Measurements from ENCODE around the gene ABLIM3. TPM values are rescaled to one million over a fixed set of nuclear protein-coding genes. Genes with fewer than 3 reads are reported as not detected.

ABLIM3 gene
- total and polyA plus RNA-seq, 9 donors: 1.7 to 26.4 (median 6.2) TPM

GRCh38 chr5:149100331-149100730, 41.0 kb upstream of the ABLIM3 start:
- H3K4me3 ChIP-seq: no peak overlapping the region
- no peaks in the 10 kb centered on the region for H3K27me3 ChIP-seq
- no peak overlapping the region for H3K27ac ChIP-seq
- no peaks in the 10 kb centered on the region for H3K4me1 ChIP-seq (ENCODE audit: insufficient read depth)
- DNase-seq: no peak
- TF ChIP-seq CTCF (IDR thresholded peaks at IDR 0.05) (no peak), POLR2A (IDR thresholded peaks at IDR 0.05) (no peak), EP300 (IDR thresholded peaks at IDR 0.05) (no peak)
- H3K9me3 ChIP-seq: peaks cover 0 to 8% of the 10 kb centered on the region in 2 donors
- no peaks in the 10 kb centered on the region for H3K36me3 ChIP-seq
- intact Hi-C loops (cut with DNase I): no loop called here

DNA sequence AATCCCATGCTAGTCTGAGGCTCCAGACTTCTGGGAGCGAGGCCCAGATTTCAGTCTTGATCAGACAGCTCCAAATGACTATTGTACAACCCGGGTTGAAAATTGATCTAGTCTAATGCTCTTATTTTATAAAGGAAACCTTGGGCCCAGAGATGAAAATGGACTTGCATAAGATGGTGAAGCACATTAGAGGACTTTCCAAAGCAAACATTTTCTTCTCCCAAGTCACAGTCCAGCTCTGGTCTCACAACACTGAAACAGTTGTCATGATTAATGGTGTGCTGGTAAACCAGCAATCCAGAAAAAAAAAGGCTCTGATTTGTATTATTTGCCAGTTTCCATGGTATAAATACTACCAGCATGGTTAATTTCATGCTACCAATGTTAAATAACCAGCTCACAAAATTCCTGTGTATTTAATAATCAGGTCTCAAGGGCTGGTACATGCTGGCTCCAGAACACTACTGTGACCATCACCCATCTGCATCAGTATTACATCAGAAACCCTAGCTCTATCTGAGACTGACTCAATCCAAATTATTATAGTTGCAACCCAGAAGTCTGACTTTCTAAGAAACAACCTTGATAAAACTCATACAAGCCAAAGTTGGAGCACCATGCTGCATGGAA, 32.5 kb upstream of the ABLIM3 start:
- intact Hi-C loops (cut with DNase I): no loop called here
- no peak overlapping the region for H3K4me3 ChIP-seq
- no peaks in the 10 kb centered on the region for H3K4me1 ChIP-seq (ENCODE audit: insufficient read depth)
- 86 to 89% (median 88%) methylated on average over 2 of the region's 2 CpGs for WGBS, 3 donors
- no peaks in the 10 kb centered on the region for H3K27me3 ChIP-seq
- DNase-seq: no peak
- no peak overlapping the region for H3K27ac ChIP-seq
- no peak for TF ChIP-seq EP300 (IDR thresholded peaks at IDR 0.05)
- TF ChIP-seq POLR2A (IDR thresholded peaks at IDR 0.05): no peak
- no peak for TF ChIP-seq CTCF (IDR thresholded peaks at IDR 0.05)
- H3K9me3 ChIP-seq: no peaks in the 10 kb centered on the region
- H3K36me3 ChIP-seq: no peaks in the 10 kb centered on the region

DNA sequence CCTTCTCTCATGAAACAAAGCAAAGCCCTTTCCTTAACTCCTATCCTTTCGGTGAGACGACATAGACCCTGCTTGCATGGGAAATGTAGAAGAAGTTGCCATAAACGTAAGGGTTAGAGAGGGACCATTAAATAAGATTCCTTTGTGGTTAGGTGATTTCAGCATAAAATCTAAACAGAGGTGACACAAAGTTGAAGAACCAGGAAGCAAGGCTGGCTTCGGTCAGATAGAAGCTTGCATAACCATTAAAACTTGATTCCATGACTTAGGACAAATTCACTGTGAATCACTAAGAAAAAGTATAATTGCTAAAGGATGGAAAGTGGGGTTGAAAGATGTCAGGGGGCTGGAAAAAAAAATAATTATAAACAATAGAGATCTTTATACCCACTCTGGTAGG, 30.9 kb upstream of the ABLIM3 start:
- no peaks in the 10 kb centered on the region for H3K27me3 ChIP-seq
- intact Hi-C loops (cut with DNase I): loop anchor here in 1 of 4 donors (10.0 kb wide), 1 partner anchor 1604 kb away; no protein-coding TSS in a partner anchor
- WGBS, 3 donors: 83 to 87% (median 85%) methylated on average over 4 of the region's 4 CpGs
- H3K27ac ChIP-seq: no peak overlapping the region
- TF ChIP-seq CTCF (IDR thresholded peaks at IDR 0.05): no peak
- no peak for TF ChIP-seq EP300 (IDR thresholded peaks at IDR 0.05)
- TF ChIP-seq POLR2A (IDR thresholded peaks at IDR 0.05): no peak
- no peak for DNase-seq
- H3K4me1 ChIP-seq (ENCODE audit: insufficient read depth): no peaks in the 10 kb centered on the region
- no peaks in the 10 kb centered on the region for H3K36me3 ChIP-seq
- H3K9me3 ChIP-seq: no peaks in the 10 kb centered on the region
- no peak overlapping the region for H3K4me3 ChIP-seq

DNA sequence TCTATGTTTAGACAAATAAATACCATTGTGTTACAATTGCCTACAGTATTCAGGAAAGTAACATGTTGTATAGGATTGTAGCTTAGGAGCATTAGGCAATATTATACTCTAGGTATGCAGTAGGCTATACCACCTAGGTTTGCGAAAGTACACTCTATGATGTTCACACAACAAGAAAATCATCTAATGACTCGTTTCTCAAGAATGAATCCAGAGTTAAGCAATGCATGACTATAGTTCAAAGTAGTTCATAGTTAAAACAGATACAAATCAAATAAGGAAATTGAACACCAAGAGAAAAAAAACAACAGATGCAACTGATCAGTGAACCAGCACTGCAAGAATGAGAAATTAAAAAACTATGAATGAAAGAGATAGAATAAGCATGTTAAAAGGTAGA, 27.6 kb upstream of the ABLIM3 start:
- intact Hi-C loops (cut with DNase I): loop anchor here in 1 of 4 donors (10.0 kb wide), 1 partner anchor 1601 kb away; no protein-coding TSS in a partner anchor
- Histone ChIP-seq H3K4me3 (no peak overlapping the region), H3K36me3 (no peaks in the 10 kb centered on the region), H3K9me3 (no peaks in the 10 kb centered on the region), H3K27me3 (no peaks in the 10 kb centered on the region), H3K27ac (no peak overlapping the region), H3K4me1 (ENCODE audit: insufficient read depth) (no peaks in the 10 kb centered on the region)
- DNase-seq: no peak
- TF ChIP-seq CTCF (IDR thresholded peaks at IDR 0.05) (no peak), POLR2A (IDR thresholded peaks at IDR 0.05) (no peak), EP300 (IDR thresholded peaks at IDR 0.05) (no peak)
- 70 to 80% (median 74%) methylated on average over 2 of the region's 2 CpGs for WGBS, 3 donors
